ENCODE measurements around the gene LSM7. TPM values are rescaled to one million over a fixed set of nuclear protein-coding genes. Genes with fewer than 3 reads are reported as not detected.
"Not testable (repeated sequence)": the region's sequence is repeated elsewhere in the genome, so short reads cannot be mapped to it uniquely, and the experiment has no call there.

LSM7 gene
- total RNA-seq, 1 experiment from 2014 or later: 152 TPM

GRCh38 chr19:2352121-2352520 lies 23.7 kb upstream of the LSM7 start:
- BruUV-seq (replicated peaks): no TSS peak
- CTCF ChIA-PET: no interaction called here

GRCh38 chr19:2351591-2351990 lies 23.2 kb upstream of the LSM7 start:
- no peak for DNase-seq (ENCODE audit: low spot score)
- intact Hi-C loops (cut with micrococcal nuclease; ENCODE audit: unreplicated experiment): no loop called here
- POLR2A ChIA-PET (ENCODE audit: low non-redundant PET): no interaction called here
- CTCF ChIA-PET: no interaction called here
- H3K27ac ChIP-seq (ENCODE audit: low read depth, low read length, poor library complexity, severe bottlenecking): no peak overlapping the region
- H3K36me3 ChIP-seq (ENCODE audit: insufficient read depth, low read length, poor library complexity, severe bottlenecking): no peaks in the 10 kb centered on the region
- no peaks in the 10 kb centered on the region for H3K4me1 ChIP-seq (ENCODE audit: insufficient read depth, low read length, poor library complexity, severe bottlenecking)
- TF ChIP-seq EZH2 (IDR thresholded peaks at IDR 0.05; ENCODE audit: borderline replicate concordance, low read depth, low read length, poor library complexity, severe bottlenecking): no peak
- TF ChIP-seq CTCF (conservative IDR thresholded peaks at IDR 0.05; ENCODE audit: low read depth, low read length): no peak
- H3K9me3 ChIP-seq (ENCODE audit: low read depth, low read length, poor library complexity, severe bottlenecking): no peaks in the 10 kb centered on the region
- no peaks in the 10 kb centered on the region for H3K27me3 ChIP-seq (replicated peaks; ENCODE audit: insufficient read depth, low read depth, low read length, poor library complexity)
- no TSS peak for BruUV-seq (replicated peaks)
- H3K4me3 ChIP-seq (ENCODE audit: low read depth, low read length, poor library complexity, severe bottlenecking): no peak overlapping the region

More at GRCh38 chr19:2352121-2352520, 23.7 kb upstream of the LSM7 start:
- intact Hi-C loops (cut with micrococcal nuclease; ENCODE audit: unreplicated experiment): no loop called here
- H3K27ac ChIP-seq (ENCODE audit: low read depth, low read length, poor library complexity, severe bottlenecking): no peak overlapping the region
- no peaks in the 10 kb centered on the region for H3K36me3 ChIP-seq (ENCODE audit: insufficient read depth, low read length, poor library complexity, severe bottlenecking)
- no peaks in the 10 kb centered on the region for H3K9me3 ChIP-seq (ENCODE audit: low read depth, low read length, poor library complexity, severe bottlenecking)
- TF ChIP-seq CTCF (conservative IDR thresholded peaks at IDR 0.05; ENCODE audit: low read depth, low read length) (no peak), EZH2 (IDR thresholded peaks at IDR 0.05; ENCODE audit: borderline replicate concordance, low read depth, low read length, poor library complexity, severe bottlenecking) (no peak)
- POLR2A ChIA-PET (ENCODE audit: low non-redundant PET): no interaction called here
- no peaks in the 10 kb centered on the region for H3K27me3 ChIP-seq (replicated peaks; ENCODE audit: insufficient read depth, low read depth, low read length, poor library complexity)
- H3K4me3 ChIP-seq (ENCODE audit: low read depth, low read length, poor library complexity, severe bottlenecking): no peak overlapping the region
- no peak for DNase-seq (ENCODE audit: low spot score)
- no peaks in the 10 kb centered on the region for H3K4me1 ChIP-seq (ENCODE audit: insufficient read depth, low read length, poor library complexity, severe bottlenecking)

- POLR2A ChIA-PET (ENCODE audit: low non-redundant PET): no interaction called here
- intact Hi-C loops (cut with micrococcal nuclease; ENCODE audit: unreplicated experiment): no loop called here
- Histone ChIP-seq H3K36me3 (ENCODE audit: insufficient read depth, low read length, poor library complexity, severe bottlenecking) (no peaks in the 10 kb centered on the region), H3K4me3 (ENCODE audit: low read depth, low read length, poor library complexity, severe bottlenecking) (no peak overlapping the region), H3K9me3 (ENCODE audit: low read depth, low read length, poor library complexity, severe bottlenecking) (no peaks in the 10 kb centered on the region), H3K27me3 (replicated peaks; ENCODE audit: insufficient read depth, low read depth, low read length, poor library complexity) (no peaks in the 10 kb centered on the region), H3K4me1 (ENCODE audit: insufficient read depth, low read length, poor library complexity, severe bottlenecking) (no peaks in the 10 kb centered on the region), H3K27ac (ENCODE audit: low read depth, low read length, poor library complexity, severe bottlenecking) (no peak overlapping the region)
- DNase-seq (ENCODE audit: low spot score): no peak
- no TSS peak for BruUV-seq (replicated peaks)
- CTCF ChIA-PET: no interaction called here
- TF ChIP-seq CTCF (conservative IDR thresholded peaks at IDR 0.05; ENCODE audit: low read depth, low read length): no peak
These were observed 22.3 kb upstream of the LSM7 start for GRCh38 chr19:2350656-2351055.

- BruUV-seq (replicated peaks); H3K36me3 ChIP-seq (ENCODE audit: insufficient read depth, low read length, poor library complexity, severe bottlenecking); H3K27ac ChIP-seq (ENCODE audit: low read depth, low read length, poor library complexity, severe bottlenecking); DNase-seq (ENCODE audit: low spot score); intact Hi-C loops (cut with micrococcal nuclease; ENCODE audit: unreplicated experiment); POLR2A ChIA-PET (ENCODE audit: low non-redundant PET); H3K4me3 ChIP-seq (ENCODE audit: low read depth, low read length, poor library complexity, severe bottlenecking); H3K4me1 ChIP-seq (ENCODE audit: insufficient read depth, low read length, poor library complexity, severe bottlenecking); H3K9me3 ChIP-seq (ENCODE audit: low read depth, low read length, poor library complexity, severe bottlenecking); H3K27me3 ChIP-seq (replicated peaks; ENCODE audit: insufficient read depth, low read depth, low read length, poor library complexity); CTCF ChIA-PET: not testable (repeated sequence)
These were observed 21.4 kb upstream of the LSM7 start for GRCh38 chr19:2349818-2350217.
